ENCODE measurements around the gene C14orf93. TPM values are rescaled to one million over a fixed set of nuclear protein-coding genes. Genes with fewer than 3 reads are reported as not detected.

The C14orf93 gene
- total and polyA plus RNA-seq, 9 of the 15 experiments (the other 6 are each of a cell fraction or from before 2014, with no cell fraction given) = 2.2 to 22.4 (median 16.1) TPM

- TF ChIP-seq FOXO4 (CRISPR knock-in tag; IDR thresholded peaks at IDR 0.05) (no peak), NRF1 (conservative IDR thresholded peaks at IDR 0.05 in 1 of 2, IDR thresholded peaks at IDR 0.05 in 1 of 2) (0 out of 4 replicates have a peak, but pooled peaks of 1 of the 2 experiments have one; percentile 4), PHTF2 (CRISPR knock-in tag; IDR thresholded peaks at IDR 0.05) (no peak), HINFP (tag; conservative IDR thresholded peaks at IDR 0.05; ENCODE audit: low read depth) (0 out of 2 replicates have a peak, but pooled peaks have one; percentile 4), ZNF395 (CRISPR knock-in tag; IDR thresholded peaks at IDR 0.05) (no peak), SNIP1 (IDR thresholded peaks at IDR 0.05; ENCODE audit: low read depth) (no peak), RREB1 (CRISPR knock-in tag; IDR thresholded peaks at IDR 0.05) (peak; percentile 88; the same call in 1 of the 2 replicates), HNRNPLL (IDR thresholded peaks at IDR 0.05; ENCODE audit: low read depth, low read length, poor library complexity, severe bottlenecking) (no peak), GABPA (tag; conservative IDR thresholded peaks at IDR 0.05; ENCODE audit: low read depth) (peak; percentile 70; the same call in 1 of the 2 replicates), ZNF695 (CRISPR knock-in tag; IDR thresholded peaks at IDR 0.05) (no peak), TRIM25 (IDR thresholded peaks at IDR 0.05; ENCODE audit: borderline replicate concordance) (no peak)
Observed at GRCh38 chr14:23035303-23036144, 25.6 kb upstream of the C14orf93 start (continued).
